Trophoblast cell (in vitro differentiated cells and primary cell): ENCODE results near the gene ZNF419.
"Not testable (repeated sequence)": the region's sequence is repeated elsewhere in the genome, so short reads cannot be mapped to it uniquely, and the experiment has no call there.

ENCODE experiments used
- DNase-seq, 2 donors: peaks; one replicate each; pipeline ENCODE4 v3.0.0-alpha.2; 2016
- H2AFZ ChIP-seq: 2 replicates; pipeline ENCODE4 v1.6.1; 2013; ENCODE audit warnings: low read length, moderate library complexity, mild to moderate bottlenecking; ENCODE audit not compliant: insufficient read depth, poor library complexity
- H2AK5ac ChIP-seq: 2 replicates; pipeline ENCODE4 v1.6.1; 2013; ENCODE audit warnings: mild to moderate bottlenecking, low read length
- H2BK120ac ChIP-seq: 2 replicates; pipeline ENCODE4 v1.6.1; 2013; ENCODE audit warnings: low read length, mild to moderate bottlenecking, moderate library complexity; ENCODE audit not compliant: insufficient read depth, poor library complexity
- H2BK12ac ChIP-seq: 2 replicates; pipeline ENCODE4 v1.6.1; 2013; ENCODE audit warnings: mild to moderate bottlenecking, low read length, moderate library complexity
- H2BK5ac ChIP-seq: 2 replicates; pipeline ENCODE4 v1.6.1; 2013; ENCODE audit warnings: low read length, low read depth, moderate library complexity, mild to moderate bottlenecking; ENCODE audit not compliant: poor library complexity
- H3K14ac ChIP-seq: 2 replicates; pipeline ENCODE4 v1.6.1; 2013; ENCODE audit warnings: mild to moderate bottlenecking, low read length
- H3K18ac ChIP-seq: 2 replicates; pipeline ENCODE4 v1.6.1; 2013; ENCODE audit warnings: mild to moderate bottlenecking, low read length
- H3K23ac ChIP-seq: 2 replicates; pipeline ENCODE4 v1.6.1; 2013; ENCODE audit warnings: low read length
- H3K27ac ChIP-seq: 2 replicates; pipeline ENCODE4 v1.5.1; 2013; ENCODE audit warnings: low read depth, mild to moderate bottlenecking, inconsistent platforms, low read length, moderate library complexity
- H3K27me3 ChIP-seq: 2 replicates; pipeline ENCODE4 v1.6.1; 2013; ENCODE audit warnings: inconsistent platforms, mild to moderate bottlenecking, low read length, moderate library complexity; ENCODE audit not compliant: insufficient read depth
- H3K36me3 ChIP-seq, 2 experiments: 1 replicate in 1 of 2; 2 replicates in 1 of 2; pipeline ENCODE4 v1.6.1; 2013; ENCODE audit warnings: low read length in 2 of 2, mild to moderate bottlenecking in 2 of 2, moderate library complexity in 1 of 2; ENCODE audit not compliant: insufficient read depth in 2 of 2, control insufficient read depth in 1 of 2
- H3K4ac ChIP-seq: 2 replicates; pipeline ENCODE4 v1.6.1; 2013; ENCODE audit warnings: low read depth, mild to moderate bottlenecking, low read length, moderate library complexity
- H3K4me1 ChIP-seq, 2 experiments: 1 replicate in 1 of 2; 2 replicates in 1 of 2; pipeline ENCODE4 v1.6.1; 2013; ENCODE audit warnings: low read length in 2 of 2, mild to moderate bottlenecking in 2 of 2, moderate library complexity in 1 of 2; ENCODE audit not compliant: insufficient read depth in 2 of 2, control insufficient read depth in 1 of 2
- H3K4me2 ChIP-seq: 2 replicates; pipeline ENCODE4 v1.6.1; 2013; ENCODE audit warnings: inconsistent platforms, mild to moderate bottlenecking, low read length, moderate library complexity
- H3K4me3 ChIP-seq: 2 replicates; pipeline ENCODE4 v1.5.1; 2013; ENCODE audit warnings: mild to moderate bottlenecking, low read depth, low read length, inconsistent platforms
- H3K79me1 ChIP-seq: one replicate; pipeline ENCODE4 v1.6.1; 2013; ENCODE audit warnings: low read length
- H3K79me2 ChIP-seq: 2 replicates; pipeline ENCODE4 v1.6.1; 2013; ENCODE audit warnings: low read length, mild to moderate bottlenecking; ENCODE audit not compliant: control insufficient read depth, insufficient read depth, poor library complexity
- H3K9ac ChIP-seq: 2 replicates; pipeline ENCODE4 v1.6.1; 2013; ENCODE audit warnings: mild to moderate bottlenecking, low read length
- H3K9me3 ChIP-seq: 2 replicates; pipeline ENCODE4 v1.6.1; 2013; ENCODE audit warnings: low read depth, mild to moderate bottlenecking, control low read depth, inconsistent platforms, low read length; ENCODE audit not compliant: insufficient read depth
- H4K12ac ChIP-seq: 2 replicates; pipeline ENCODE4 v1.6.1; 2013; ENCODE audit warnings: low read depth, mild to moderate bottlenecking, low read length, moderate library complexity
- H4K8ac ChIP-seq: 2 replicates; pipeline ENCODE4 v1.6.1; 2013; ENCODE audit warnings: low read depth, mild to moderate bottlenecking, low read length, moderate library complexity
- H4K91ac ChIP-seq: one replicate; pipeline ENCODE4 v1.6.1; 2013; ENCODE audit warnings: low read depth, mild to moderate bottlenecking, low read length, moderate library complexity
- WGBS: extraction: QIAGEN DNeasy Blood & Tissue Kit; methylation state at CpG from one replicate; pipeline ENCODE4 v1.1.7; 2013; ENCODE audit warnings: missing lambda C conversion rate; ENCODE audit not compliant: insufficient read length, insufficient coverage; ENCODE audit errors: extremely low coverage; 5-methylcytosine and 5-hydroxymethylcytosine counted together

Gene ZNF419

DNA sequence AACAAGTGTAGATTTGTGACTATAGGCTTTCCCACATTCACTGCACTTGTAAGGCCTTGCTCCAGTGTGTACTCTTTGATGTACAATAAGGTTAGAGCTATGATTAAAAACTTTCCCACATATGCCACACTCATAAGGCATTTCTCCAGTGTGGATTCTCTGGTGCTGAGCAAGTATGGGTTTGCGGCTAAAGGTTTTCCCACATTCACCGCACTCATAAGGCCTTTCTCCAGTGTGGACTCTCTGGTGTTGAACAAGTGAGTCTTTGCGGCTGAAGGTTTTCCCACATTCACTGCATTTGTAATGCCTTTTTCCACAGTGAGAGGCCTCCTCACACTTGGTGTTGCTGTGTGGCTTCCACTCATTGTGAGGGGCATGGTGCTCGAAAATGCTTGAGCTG is 13.9 kb upstream of the ZNF419 start:
- H3K4me3 ChIP-seq: no peak overlapping the region
- peaks cover 24% of the 10 kb centered on the region for H3K9me3 ChIP-seq
- no peak overlapping the region for H2BK120ac ChIP-seq
- H3K79me2 ChIP-seq: peaks cover 3% of the 10 kb centered on the region
- H3K4me1 ChIP-seq: peaks cover 0 to 6% of the 10 kb centered on the region in 2 experiments
- no peak overlapping the region for H2BK5ac ChIP-seq
- no peak overlapping the region for H4K8ac ChIP-seq
- no peaks in the 10 kb centered on the region for H3K27me3 ChIP-seq
- H3K4me2 ChIP-seq: no peak overlapping the region
- no peak overlapping the region for H4K91ac ChIP-seq
- no CpG with 5 or more reads among the region's 4 CpGs for WGBS
- no peak overlapping the region for H3K9ac ChIP-seq
- H3K23ac ChIP-seq: no peak overlapping the region
- H3K4ac ChIP-seq: no peak overlapping the region
- H2AFZ ChIP-seq: no peak overlapping the region
- H3K36me3 ChIP-seq: peaks cover 22 to 34% of the 10 kb centered on the region in 2 experiments
- no peak overlapping the region for H4K12ac ChIP-seq
- no peak overlapping the region for H2AK5ac ChIP-seq
- DNase-seq: no peak
- no peak overlapping the region for H3K14ac ChIP-seq
- no peak overlapping the region for H2BK12ac ChIP-seq
- H3K18ac ChIP-seq: no peak overlapping the region
- H3K79me1 ChIP-seq: peaks cover 3% of the 10 kb centered on the region
- H3K27ac ChIP-seq: no peak overlapping the region

DNA sequence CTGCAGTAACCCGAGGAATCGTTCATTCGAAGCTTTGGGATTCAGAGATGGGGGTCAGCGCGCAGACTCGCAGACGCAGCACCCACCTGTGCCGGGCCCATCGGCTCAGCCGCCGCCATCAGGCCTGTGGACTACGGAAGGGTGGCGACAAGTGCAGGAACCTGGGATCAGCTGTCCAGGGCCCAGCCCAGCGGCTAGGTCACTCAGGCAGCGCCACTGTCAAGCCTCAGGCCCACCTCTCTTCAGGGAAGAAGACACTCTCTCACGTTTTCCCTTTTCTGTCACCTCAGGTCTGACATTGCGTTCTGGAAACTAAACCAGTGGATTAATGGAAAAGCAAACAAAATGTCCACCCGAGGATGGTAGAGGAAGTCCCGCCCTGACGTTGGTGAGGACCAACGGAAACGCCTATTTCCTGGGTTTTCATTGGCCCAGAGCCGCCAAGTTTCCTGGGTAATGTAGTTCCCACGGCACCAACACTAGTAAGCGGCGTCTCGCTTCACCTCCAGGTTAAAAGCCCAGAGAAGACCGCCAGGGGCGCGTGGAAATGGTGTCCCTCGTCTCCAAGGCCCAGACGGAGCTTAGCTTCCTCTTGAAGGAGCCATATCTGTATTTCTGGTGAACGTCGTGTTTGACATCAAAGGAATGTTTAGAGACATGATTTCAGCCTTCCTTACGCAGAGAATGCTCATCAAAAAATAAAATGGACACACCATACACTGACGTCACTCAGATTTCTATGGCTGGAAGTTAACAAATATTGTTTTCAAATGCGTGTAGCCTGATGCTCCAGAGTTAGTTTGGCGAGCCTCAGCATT is 10.2 kb upstream of the ZNF419 start, which contains the start of gene ZNF772:
Gene ZNF772, minus strand, starts transcription at position 376 of the 818 bp plus-strand sequence. Its CDS starts 257 bp downstream, at position 119.
- H3K36me3 ChIP-seq: peaks cover 22 to 34% of the 10 kb centered on the region in 2 experiments
- peak within 1 kb of the TSS; percentile 15 for H3K18ac ChIP-seq
- H4K8ac ChIP-seq: peak within 1 kb of the TSS; percentile 85
- H2BK5ac ChIP-seq: peak within 1 kb of the TSS; percentile 10
- H3K79me2 ChIP-seq: peaks cover 3% of the 10 kb centered on the region
- no CpG with 5 or more reads among the region's 38 CpGs for WGBS
- peak within 1 kb of the TSS; percentile 68 for H3K4me2 ChIP-seq
- H2AFZ ChIP-seq: peak within 1 kb of the TSS; percentile 86
- peak within 1 kb of the TSS; percentile 94 for H3K4me3 ChIP-seq
- peak within 1 kb of the TSS; percentile 73 for H4K91ac ChIP-seq
- H3K4me1 ChIP-seq: peaks cover 0 to 6% of the 10 kb centered on the region in 2 experiments
- no peak within 1 kb of the TSS for H2BK12ac ChIP-seq
- no peak within 1 kb of the TSS for H2AK5ac ChIP-seq
- no peak within 1 kb of the TSS for H2BK120ac ChIP-seq
- H3K14ac ChIP-seq: peak within 1 kb of the TSS; percentile 69
- no peaks in the 10 kb centered on the region for H3K27me3 ChIP-seq
- peaks cover 3% of the 10 kb centered on the region for H3K79me1 ChIP-seq
- DNase-seq: peak; percentile 87 to 97
- H3K9ac ChIP-seq: peak within 1 kb of the TSS; percentile 90
- peak within 1 kb of the TSS; percentile 47 for H3K4ac ChIP-seq
- H3K9me3 ChIP-seq: peaks cover 29% of the 10 kb centered on the region
- H4K12ac ChIP-seq: peak within 1 kb of the TSS; percentile 90
- no peak within 1 kb of the TSS for H3K23ac ChIP-seq
- H3K27ac ChIP-seq: peak within 1 kb of the TSS; percentile 40

DNA sequence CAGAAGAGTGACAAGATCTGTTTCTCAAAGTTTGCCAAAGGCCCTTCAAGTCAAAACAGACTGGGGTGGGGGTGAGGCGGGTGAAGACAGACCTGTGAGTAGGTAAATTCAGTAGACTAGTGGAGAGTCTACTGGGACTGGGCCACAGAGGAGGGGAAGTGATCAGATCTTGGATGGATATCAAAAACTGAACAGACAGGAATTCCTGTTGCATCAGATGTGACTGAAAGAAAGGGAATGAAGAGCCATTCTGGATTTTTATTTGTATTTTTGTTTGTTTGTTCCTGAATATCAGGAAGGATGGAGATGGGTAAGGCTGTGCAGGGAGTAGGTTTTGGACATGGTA is 722 bp downstream of the ZNF419 start:
- not testable (repeated sequence) for H3K4ac ChIP-seq, H3K4me1 ChIP-seq, H3K79me1 ChIP-seq, H4K8ac ChIP-seq, H4K12ac ChIP-seq, H3K23ac ChIP-seq, H2AFZ ChIP-seq, H3K14ac ChIP-seq, H3K9me3 ChIP-seq, H3K4me3 ChIP-seq, H3K27ac ChIP-seq, H4K91ac ChIP-seq, H2BK120ac ChIP-seq, H3K79me2 ChIP-seq, DNase-seq, H3K27me3 ChIP-seq, H2BK5ac ChIP-seq, H2BK12ac ChIP-seq, H3K18ac ChIP-seq, H2AK5ac ChIP-seq
- H3K9ac ChIP-seq: peak overlapping the region; percentile 74
- H3K36me3 ChIP-seq: peaks cover 16 to 27% of the 10 kb centered on the region in 2 experiments
- peak overlapping the region; percentile 52 for H3K4me2 ChIP-seq
- WGBS: no CpG with 5 or more reads among the region's 1 CpG

DNA sequence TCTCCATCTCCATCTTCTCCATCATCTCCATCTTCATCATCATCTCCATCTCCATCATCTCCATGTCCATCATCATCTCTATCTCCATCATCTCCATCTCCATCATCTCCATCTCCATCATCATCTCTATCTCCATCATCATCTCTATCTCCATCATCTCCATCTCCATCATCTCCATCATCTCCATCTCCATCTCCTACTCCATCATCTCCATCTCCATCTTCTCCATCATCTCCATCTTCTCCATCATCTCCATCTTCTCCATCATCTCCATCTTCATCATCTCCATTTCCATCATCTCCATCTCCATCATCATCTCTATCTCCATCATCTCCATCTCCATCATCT is 11.8 kb downstream of the ZNF419 start:
- H3K4me1 ChIP-seq, H3K4me2 ChIP-seq, H3K4me3 ChIP-seq: not testable (repeated sequence)

More for the DNA sequence above, 11.8 kb downstream of the ZNF419 start:
- H3K18ac ChIP-seq, H2AFZ ChIP-seq, H2BK120ac ChIP-seq, H3K27me3 ChIP-seq, H3K27ac ChIP-seq, H3K4ac ChIP-seq, H2BK12ac ChIP-seq, H3K14ac ChIP-seq, H2BK5ac ChIP-seq, H3K36me3 ChIP-seq, H3K9me3 ChIP-seq, H4K91ac ChIP-seq, H3K23ac ChIP-seq, H3K79me1 ChIP-seq, H4K12ac ChIP-seq, H4K8ac ChIP-seq, H2AK5ac ChIP-seq, H3K79me2 ChIP-seq, DNase-seq, H3K9ac ChIP-seq: not testable (repeated sequence)
